Panc1 (cell line): ENCODE measurements around the gene CHMP2B.

ENCODE experiments used
- POLR2AphosphoS5 ChIP-seq: IDR thresholded peaks from 2 replicates; pipeline ENCODE4 v1.6.1; 2012; ENCODE audit warnings: mild to moderate bottlenecking, low read depth, low read length, moderate library complexity
- SIN3A ChIP-seq: IDR thresholded peaks from 2 replicates; pipeline ENCODE4 v1.6.1; 2012; ENCODE audit warnings: low read depth, mild to moderate bottlenecking, low read length, moderate library complexity, borderline replicate concordance; ENCODE audit not compliant: insufficient read depth
- TCF7L2 ChIP-seq: IDR thresholded peaks from 2 replicates; pipeline ENCODE4 v1.6.1; 2011; ENCODE audit warnings: mild to moderate bottlenecking, low read depth, low read length, inconsistent platforms
- TF ChIP-seq, protein P1 (sequence below): fragments of 450-650 bp; IDR thresholded peaks from 2 replicates; pipeline ENCODE4 v1.5.1; 2017; ENCODE audit warnings: mild to moderate bottlenecking
- TF ChIP-seq, protein P2 (sequence below), 2 experiments: IDR thresholded peaks; 2 replicates each; pipeline ENCODE4 v1.6.1; 2011 to 2012; ENCODE audit warnings: low read depth in 2 of 2, control low read depth in 1 of 2, low read length in 1 of 2, mild to moderate bottlenecking in 1 of 2, moderate library complexity in 1 of 2; ENCODE audit not compliant: insufficient read depth in 1 of 2

DNA sequence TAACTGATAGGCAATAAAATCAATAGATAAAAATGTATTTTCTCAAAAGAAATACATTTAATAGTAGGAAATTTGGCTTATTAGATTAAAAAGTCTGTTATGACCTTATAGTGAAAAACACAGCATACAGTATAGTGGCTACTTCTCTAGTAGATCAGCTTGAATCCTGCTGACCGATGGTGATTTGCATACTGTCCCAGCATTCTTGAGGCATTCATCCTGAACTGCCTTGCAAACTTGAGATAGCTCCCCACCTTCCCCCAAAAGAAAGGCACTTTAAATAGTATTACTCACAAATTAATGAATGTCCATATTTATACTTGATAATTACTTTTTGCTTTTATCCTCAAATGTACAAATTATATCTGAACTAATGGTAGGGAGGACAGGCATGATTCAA lies 6.7 kb downstream of the CHMP2B start:
- TF ChIP-seq, protein P1, sequence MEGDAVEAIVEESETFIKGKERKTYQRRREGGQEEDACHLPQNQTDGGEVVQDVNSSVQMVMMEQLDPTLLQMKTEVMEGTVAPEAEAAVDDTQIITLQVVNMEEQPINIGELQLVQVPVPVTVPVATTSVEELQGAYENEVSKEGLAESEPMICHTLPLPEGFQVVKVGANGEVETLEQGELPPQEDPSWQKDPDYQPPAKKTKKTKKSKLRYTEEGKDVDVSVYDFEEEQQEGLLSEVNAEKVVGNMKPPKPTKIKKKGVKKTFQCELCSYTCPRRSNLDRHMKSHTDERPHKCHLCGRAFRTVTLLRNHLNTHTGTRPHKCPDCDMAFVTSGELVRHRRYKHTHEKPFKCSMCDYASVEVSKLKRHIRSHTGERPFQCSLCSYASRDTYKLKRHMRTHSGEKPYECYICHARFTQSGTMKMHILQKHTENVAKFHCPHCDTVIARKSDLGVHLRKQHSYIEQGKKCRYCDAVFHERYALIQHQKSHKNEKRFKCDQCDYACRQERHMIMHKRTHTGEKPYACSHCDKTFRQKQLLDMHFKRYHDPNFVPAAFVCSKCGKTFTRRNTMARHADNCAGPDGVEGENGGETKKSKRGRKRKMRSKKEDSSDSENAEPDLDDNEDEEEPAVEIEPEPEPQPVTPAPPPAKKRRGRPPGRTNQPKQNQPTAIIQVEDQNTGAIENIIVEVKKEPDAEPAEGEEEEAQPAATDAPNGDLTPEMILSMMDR, result no peak
- TF ChIP-seq POLR2AphosphoS5 (no peak), TCF7L2 (no peak), SIN3A (no peak)
- TF ChIP-seq, protein P2, sequence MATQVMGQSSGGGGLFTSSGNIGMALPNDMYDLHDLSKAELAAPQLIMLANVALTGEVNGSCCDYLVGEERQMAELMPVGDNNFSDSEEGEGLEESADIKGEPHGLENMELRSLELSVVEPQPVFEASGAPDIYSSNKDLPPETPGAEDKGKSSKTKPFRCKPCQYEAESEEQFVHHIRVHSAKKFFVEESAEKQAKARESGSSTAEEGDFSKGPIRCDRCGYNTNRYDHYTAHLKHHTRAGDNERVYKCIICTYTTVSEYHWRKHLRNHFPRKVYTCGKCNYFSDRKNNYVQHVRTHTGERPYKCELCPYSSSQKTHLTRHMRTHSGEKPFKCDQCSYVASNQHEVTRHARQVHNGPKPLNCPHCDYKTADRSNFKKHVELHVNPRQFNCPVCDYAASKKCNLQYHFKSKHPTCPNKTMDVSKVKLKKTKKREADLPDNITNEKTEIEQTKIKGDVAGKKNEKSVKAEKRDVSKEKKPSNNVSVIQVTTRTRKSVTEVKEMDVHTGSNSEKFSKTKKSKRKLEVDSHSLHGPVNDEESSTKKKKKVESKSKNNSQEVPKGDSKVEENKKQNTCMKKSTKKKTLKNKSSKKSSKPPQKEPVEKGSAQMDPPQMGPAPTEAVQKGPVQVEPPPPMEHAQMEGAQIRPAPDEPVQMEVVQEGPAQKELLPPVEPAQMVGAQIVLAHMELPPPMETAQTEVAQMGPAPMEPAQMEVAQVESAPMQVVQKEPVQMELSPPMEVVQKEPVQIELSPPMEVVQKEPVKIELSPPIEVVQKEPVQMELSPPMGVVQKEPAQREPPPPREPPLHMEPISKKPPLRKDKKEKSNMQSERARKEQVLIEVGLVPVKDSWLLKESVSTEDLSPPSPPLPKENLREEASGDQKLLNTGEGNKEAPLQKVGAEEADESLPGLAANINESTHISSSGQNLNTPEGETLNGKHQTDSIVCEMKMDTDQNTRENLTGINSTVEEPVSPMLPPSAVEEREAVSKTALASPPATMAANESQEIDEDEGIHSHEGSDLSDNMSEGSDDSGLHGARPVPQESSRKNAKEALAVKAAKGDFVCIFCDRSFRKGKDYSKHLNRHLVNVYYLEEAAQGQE (IDR thresholded peaks at IDR 0.05; ENCODE audit: insufficient read depth in 1 of 2, low read depth in 2 of 2, low read length in 1 of 2), result no peak
